Stomach (tissue), 9 donors: ENCODE results near the gene ARHGAP26. TPM values are rescaled to one million over a fixed set of nuclear protein-coding genes. Genes with fewer than 3 reads are reported as not detected.

Source experiments
- DNase-seq, 2 donors: peaks; one replicate each; pipeline versions ENCODE4 v3.0.0 to v3.0.0-alpha.2; 2013 to 2019
- H3K27ac ChIP-seq, 5 donors: fragments of 200-600 bp in 4 of 5; sonication (generic) in 4 of 5; one replicate each; pipeline ENCODE4 v1.5.1; 2013 to 2019; ENCODE audit warnings: mild to moderate bottlenecking in 1 of 5, moderate library complexity in 1 of 5
- H3K27me3 ChIP-seq, 3 donors: fragments of 200-600 bp; sonication (generic); one replicate each; pipeline ENCODE4 v1.5.1; 2017 to 2019; ENCODE audit warnings: mixed run types in 1 of 3
- H3K36me3 ChIP-seq, 4 donors: fragments of 200-600 bp; sonication (generic); 1 replicate in 3 of 4; 2 replicates in 1 of 4; pipeline ENCODE4 v1.5.1; 2016 to 2019
- H3K4me1 ChIP-seq, 4 donors: fragments of 200-600 bp; sonication (generic); one replicate each; pipeline ENCODE4 v1.5.1; 2016 to 2019
- H3K4me3 ChIP-seq, 4 donors: fragments of 200-600 bp; sonication (generic) in 3 of 4; one replicate each; pipeline ENCODE4 v1.5.1; 2016 to 2019; ENCODE audit warnings: mild to moderate bottlenecking in 1 of 4
- H3K9me3 ChIP-seq, 4 donors: fragments of 200-600 bp; sonication (generic); one replicate each; pipeline ENCODE4 v1.5.1; 2016 to 2019
- EP300 ChIP-seq: sonication (generic); formaldehyde crosslinking; IDR thresholded peaks from one replicate; pipeline ENCODE4 v1.6.1; 2017; ENCODE audit warnings: antibody characterized with exemption
- POLR2A ChIP-seq, 4 donors: fragments of 450-650 bp; IDR thresholded peaks; one replicate each; pipeline ENCODE4 v1.6.1; 2016; ENCODE audit warnings: antibody characterized with exemption in 4 of 4, control low read depth in 2 of 4, mild to moderate bottlenecking in 1 of 4, moderate library complexity in 1 of 4
- POLR2AphosphoS5 ChIP-seq, 3 donors: sonication (generic); formaldehyde crosslinking; IDR thresholded peaks; one replicate each; pipeline ENCODE4 v1.6.1; 2016; ENCODE audit warnings: antibody characterized with exemption in 3 of 3
- WGBS, 5 donors: extraction: QIAGEN DNeasy Blood & Tissue Kit in 3 of 5; methylation state at CpG; one replicate each; pipeline versions ENCODE4 v1.1.5 to v1.1.7; 2013 to 2018; 5-methylcytosine and 5-hydroxymethylcytosine counted together
- intact Hi-C: fragments of 100-400 bp; cut with DNase I; formaldehyde crosslinking; loops from one replicate; pipeline ENCODE4 v1.15.1; 2023; ENCODE audit warnings: low total_unique reads
- polyA plus RNA-seq, 3 donors: library from polyadenylated mRNA; stranded (reverse); fragments of 200-250 nt; gene quantifications; one replicate each; pipeline ENCODE4 v1.2.3, GENCODE V29; 2013
- total RNA-seq, 5 donors: library from RNA; depleted of rRNA; stranded (reverse); fragments of >200 nt; gene quantifications; one replicate each; pipeline versions ENCODE4 v1.1.0 to v1.2.3, GENCODE V29; 2014 to 2016
- TF ChIP-seq, protein P1 (sequence below), 7 experiments: fragments of 450-650 bp in 4 of 7; fragments of 200-600 bp in 3 of 7; sonication (generic) in 3 of 7; IDR thresholded peaks; one replicate each; pipeline ENCODE4 v1.5.1; 2016 to 2019; ENCODE audit warnings: antibody characterized with exemption in 7 of 7, control low read depth in 2 of 7, mild to moderate bottlenecking in 1 of 7
- donor health status: healthy with polysubstance abuse.
- donor health status: Bipolar disorder and iron deficiency.
- donor health status: healthy.

Gene ARHGAP26
- total and polyA plus RNA-seq, 8 donors = 4.0 to 115 (median 34.1) TPM

GRCh38 chr5:142797420-142797819 lies 27.2 kb downstream of the ARHGAP26 start:
- H3K36me3 ChIP-seq = no peaks in the 10 kb centered on the region
- intact Hi-C loops = no loop called here
- TF ChIP-seq EP300 (no peak), POLR2A (IDR thresholded peaks at IDR 0.05) (no peak), POLR2AphosphoS5 (IDR thresholded peaks at IDR 0.05) (no peak)
- TF ChIP-seq, protein P1, sequence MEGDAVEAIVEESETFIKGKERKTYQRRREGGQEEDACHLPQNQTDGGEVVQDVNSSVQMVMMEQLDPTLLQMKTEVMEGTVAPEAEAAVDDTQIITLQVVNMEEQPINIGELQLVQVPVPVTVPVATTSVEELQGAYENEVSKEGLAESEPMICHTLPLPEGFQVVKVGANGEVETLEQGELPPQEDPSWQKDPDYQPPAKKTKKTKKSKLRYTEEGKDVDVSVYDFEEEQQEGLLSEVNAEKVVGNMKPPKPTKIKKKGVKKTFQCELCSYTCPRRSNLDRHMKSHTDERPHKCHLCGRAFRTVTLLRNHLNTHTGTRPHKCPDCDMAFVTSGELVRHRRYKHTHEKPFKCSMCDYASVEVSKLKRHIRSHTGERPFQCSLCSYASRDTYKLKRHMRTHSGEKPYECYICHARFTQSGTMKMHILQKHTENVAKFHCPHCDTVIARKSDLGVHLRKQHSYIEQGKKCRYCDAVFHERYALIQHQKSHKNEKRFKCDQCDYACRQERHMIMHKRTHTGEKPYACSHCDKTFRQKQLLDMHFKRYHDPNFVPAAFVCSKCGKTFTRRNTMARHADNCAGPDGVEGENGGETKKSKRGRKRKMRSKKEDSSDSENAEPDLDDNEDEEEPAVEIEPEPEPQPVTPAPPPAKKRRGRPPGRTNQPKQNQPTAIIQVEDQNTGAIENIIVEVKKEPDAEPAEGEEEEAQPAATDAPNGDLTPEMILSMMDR (IDR thresholded peaks at IDR 0.05) = no peak
- H3K27me3 ChIP-seq = no peaks in the 10 kb centered on the region
- peaks cover 0 to 76% (median 36%) of the 10 kb centered on the region in 4 donors for H3K4me1 ChIP-seq
- 56 to 84% (median 64%) methylated on average over 3 of the region's 3 CpGs for WGBS, 5 donors
- no peak for DNase-seq
- H3K9me3 ChIP-seq = no peaks in the 10 kb centered on the region
- H3K27ac ChIP-seq = peak overlapping the region in 2 of 5 donors; percentile 75 to 77
- no peak overlapping the region for H3K4me3 ChIP-seq

DNA sequence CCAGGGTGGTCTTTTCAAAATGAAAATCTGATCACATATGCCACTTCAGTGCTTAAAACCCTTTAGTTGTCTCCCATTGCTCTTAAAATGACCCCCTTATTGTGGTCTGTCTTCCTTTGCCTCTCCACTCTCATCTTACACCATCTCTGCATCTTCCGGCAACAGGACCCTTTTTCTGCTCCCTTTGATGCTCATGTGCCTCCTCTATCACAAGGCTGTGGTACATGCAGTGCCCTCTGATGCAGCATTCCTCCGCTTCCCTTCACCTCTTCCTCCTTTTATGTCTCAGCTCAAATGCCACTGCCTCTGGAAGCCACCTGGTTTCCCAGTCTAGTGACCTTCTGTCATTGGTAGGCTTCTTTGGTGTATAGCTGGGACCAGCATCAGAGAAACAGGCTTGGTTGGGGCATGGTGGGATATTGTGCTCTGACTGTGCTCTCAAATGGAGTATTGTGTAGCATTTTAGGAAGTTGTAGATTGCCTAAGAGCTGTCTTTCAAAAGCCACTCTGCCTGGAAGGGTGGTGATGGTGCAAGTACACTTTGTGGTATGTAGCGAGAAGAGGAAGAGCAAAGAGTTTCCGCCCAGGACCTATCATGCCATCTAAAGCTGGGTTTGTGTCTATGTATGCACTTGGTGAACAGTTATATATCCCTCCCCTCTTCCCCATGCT lies 28.1 kb downstream of the ARHGAP26 start:
- peak overlapping the region; percentile 26 to 77 (median 45) for H3K27ac ChIP-seq
- no peaks in the 10 kb centered on the region for H3K36me3 ChIP-seq
- intact Hi-C loops = no loop called here
- H3K4me1 ChIP-seq = peaks cover 0 to 76% (median 36%) of the 10 kb centered on the region in 4 donors
- WGBS, 5 donors = 84 to 87% (median 86%) methylated on average over 4 of the region's 4 CpGs
- no peaks in the 10 kb centered on the region for H3K9me3 ChIP-seq
- TF ChIP-seq POLR2A (IDR thresholded peaks at IDR 0.05) (no peak), POLR2AphosphoS5 (IDR thresholded peaks at IDR 0.05) (peak in 2 of 3 donors; percentile 14 to 29)
- no peaks in the 10 kb centered on the region for H3K27me3 ChIP-seq
- no peak overlapping the region for H3K4me3 ChIP-seq
- DNase-seq = no peak

DNA sequence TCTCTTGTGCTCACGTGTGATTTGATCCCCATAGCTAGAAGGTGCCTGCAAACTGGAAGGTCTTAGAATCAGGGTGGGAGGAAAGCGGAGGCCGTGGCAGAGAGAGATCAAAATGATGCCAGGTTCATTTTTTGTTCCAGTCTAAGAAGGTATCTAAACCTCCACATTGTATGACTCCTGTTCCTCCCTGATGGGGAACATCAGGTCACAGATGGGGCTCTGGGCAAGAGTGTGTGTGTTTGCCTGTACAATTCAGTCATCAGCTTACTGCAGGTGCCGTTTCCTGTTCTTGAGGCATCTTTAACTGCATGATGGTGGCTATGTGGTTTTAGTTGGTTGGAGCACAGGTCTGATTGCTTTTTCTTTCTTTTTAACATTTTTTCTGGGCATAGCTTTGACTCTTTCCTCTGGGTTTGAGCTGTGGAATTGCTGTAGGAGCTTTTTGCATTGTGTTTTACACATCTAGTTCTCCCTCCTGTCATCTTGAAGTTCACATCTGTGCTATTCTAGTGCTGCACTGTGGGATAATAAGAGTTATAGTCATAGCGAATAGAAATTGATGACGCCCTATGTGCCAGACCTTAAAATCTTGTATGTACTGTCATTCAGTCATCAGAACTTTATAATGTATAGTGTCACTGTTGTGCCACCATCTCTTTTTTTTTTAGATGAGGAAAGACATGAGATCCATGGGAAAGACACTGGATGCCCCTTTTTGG lies 30.8 kb downstream of the ARHGAP26 start:
- 78 to 86% (median 82%) methylated on average over 6 of the region's 6 CpGs for WGBS, 5 donors
- intact Hi-C loops = no loop called here
- Histone ChIP-seq H3K27me3 (no peaks in the 10 kb centered on the region), H3K9me3 (no peaks in the 10 kb centered on the region), H3K27ac (peak overlapping the region in 4 of 5 donors; percentile 7 to 77 (median 54)), H3K4me1 (peaks cover 0 to 57% (median 24%) of the 10 kb centered on the region in 4 donors), H3K4me3 (no peak overlapping the region), H3K36me3 (no peaks in the 10 kb centered on the region)
- no peak for TF ChIP-seq POLR2AphosphoS5 (IDR thresholded peaks at IDR 0.05)
- DNase-seq = no peak

DNA sequence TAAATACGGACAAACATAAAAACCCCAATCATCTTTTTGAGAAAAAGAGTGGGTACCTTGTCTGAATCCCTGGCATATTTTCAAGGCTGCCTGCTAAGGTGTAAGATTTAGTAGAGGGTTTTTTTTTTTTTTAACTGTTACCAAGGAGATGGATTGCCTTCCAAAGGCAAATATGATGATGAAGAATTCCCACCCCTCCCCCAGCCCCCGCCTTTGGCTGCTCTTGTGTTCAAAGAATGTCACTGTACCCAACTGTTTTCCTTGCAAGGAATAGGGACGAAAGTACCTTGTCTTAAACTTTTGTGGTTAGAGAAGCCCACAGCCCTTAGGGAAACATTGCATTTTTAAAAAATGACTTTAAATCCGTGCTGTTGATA lies 31.3 kb downstream of the ARHGAP26 start:
- no peak for TF ChIP-seq POLR2AphosphoS5 (IDR thresholded peaks at IDR 0.05)
- TF ChIP-seq POLR2A (IDR thresholded peaks at IDR 0.05) = no peak
- TF ChIP-seq, protein P1 (IDR thresholded peaks at IDR 0.05) = no peak
- TF ChIP-seq EP300 = no peak
- no peaks in the 10 kb centered on the region for H3K9me3 ChIP-seq
- no peaks in the 10 kb centered on the region for H3K27me3 ChIP-seq
- 74 to 81% (median 78%) methylated on average over 4 of the region's 4 CpGs for WGBS, 5 donors
- no peak overlapping the region for H3K4me3 ChIP-seq
- intact Hi-C loops = no loop called here
- no peak for DNase-seq
- H3K27ac ChIP-seq = peak overlapping the region in 2 of 5 donors; percentile 75 to 77
- no peaks in the 10 kb centered on the region for H3K36me3 ChIP-seq
- H3K4me1 ChIP-seq = peaks cover 0 to 53% (median 19%) of the 10 kb centered on the region in 4 donors

DNA sequence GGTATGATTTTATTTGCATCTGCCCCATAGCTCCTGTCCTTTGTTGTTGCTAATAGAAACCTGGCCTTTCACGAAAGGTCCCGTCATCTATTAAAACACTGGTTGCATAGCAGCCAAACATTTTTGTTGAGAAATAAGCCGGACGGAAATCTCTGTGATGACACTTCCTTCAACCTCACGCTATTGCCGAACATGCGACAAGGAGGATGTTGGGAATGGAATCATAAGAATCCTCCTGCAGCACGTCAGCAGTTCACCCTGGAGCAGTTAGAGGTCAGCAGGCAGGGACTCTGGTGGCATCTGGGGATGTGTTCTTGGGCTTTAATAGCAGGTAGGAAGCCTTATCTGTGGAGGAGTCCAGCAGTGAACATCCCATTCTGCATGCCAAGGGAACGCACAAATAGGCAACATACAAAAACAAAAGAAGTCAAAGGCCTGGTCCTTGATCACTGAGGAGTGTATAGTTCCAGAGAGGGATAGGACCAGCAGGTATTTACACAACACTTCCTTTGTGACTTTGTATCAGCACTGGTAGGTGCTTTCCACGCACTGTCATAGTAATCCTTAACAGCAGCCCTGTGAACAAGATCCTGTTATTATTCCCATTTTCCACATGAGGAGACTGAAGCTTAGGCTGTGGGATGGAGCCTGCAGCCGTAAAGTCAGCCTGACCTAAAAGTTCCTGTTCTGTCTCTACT lies 33.4 kb downstream of the ARHGAP26 start:
- intact Hi-C loops = no loop called here
- Histone ChIP-seq H3K27me3 (no peaks in the 10 kb centered on the region), H3K36me3 (no peaks in the 10 kb centered on the region), H3K4me1 (peaks cover 12 to 57% (median 25%) of the 10 kb centered on the region in 4 donors), H3K9me3 (no peaks in the 10 kb centered on the region), H3K4me3 (no peak overlapping the region), H3K27ac (peak overlapping the region in 4 of 5 donors; percentile 21 to 72 (median 60))
- 76 to 91% (median 84%) methylated on average over 11 of the region's 11 CpGs for WGBS, 5 donors
- no peak for TF ChIP-seq EP300
- TF ChIP-seq POLR2A (IDR thresholded peaks at IDR 0.05) = no peak
- TF ChIP-seq POLR2AphosphoS5 (IDR thresholded peaks at IDR 0.05) = peak in 2 of 3 donors; percentile 31 to 37
- TF ChIP-seq, protein P1 (IDR thresholded peaks at IDR 0.05) = no peak
- DNase-seq = peak in 1 of 2 donors; percentile 70
